GM19372 (cell line): ENCODE measurements around the gene AKAP9.
"Not testable (repeated sequence)": the region's sequence is repeated elsewhere in the genome, so short reads cannot be mapped to it uniquely, and the experiment has no call there.

Source experiments
- ATAC-seq: cut with Tn5 transposase; IDR thresholded peaks from one replicate; pipeline ENCODE4 v1.9.1; 2021; ENCODE audit warnings: mild to moderate bottlenecking, low read depth, moderate library complexity; ENCODE audit not compliant: unreplicated experiment

The AKAP9 gene

GRCh38 chr7:92053312-92053711 is 112.7 kb downstream of the AKAP9 start:
- no peak for ATAC-seq

GRCh38 chr7:92056286-92056685 is 115.6 kb downstream of the AKAP9 start:
- no peak for ATAC-seq

GRCh38 chr7:92057375-92057774 is 116.7 kb downstream of the AKAP9 start:
- no peak for ATAC-seq

- ATAC-seq = no peak
These were observed 117.4 kb downstream of the AKAP9 start for GRCh38 chr7:92058040-92058439.

- no peak for ATAC-seq
These were observed 118.2 kb downstream of the AKAP9 start for GRCh38 chr7:92058899-92059298.

GRCh38 chr7:92061154-92061553 is 120.5 kb downstream of the AKAP9 start:
- no peak for ATAC-seq

- no peak for ATAC-seq
These were observed 123.9 kb downstream of the AKAP9 start for GRCh38 chr7:92064438-92065029.

GRCh38 chr7:92071032-92071431 is 130.4 kb downstream of the AKAP9 start:
- ATAC-seq = no peak

GRCh38 chr7:92072121-92072520 is 131.5 kb downstream of the AKAP9 start:
- no peak for ATAC-seq

GRCh38 chr7:92072708-92073107 is 132.0 kb downstream of the AKAP9 start:
- ATAC-seq = no peak

GRCh38 chr7:92075455-92076158 is 134.9 kb downstream of the AKAP9 start:
- ATAC-seq = peak; percentile 72

- no peak for ATAC-seq
These were observed 135.8 kb downstream of the AKAP9 start for GRCh38 chr7:92076509-92076908.

GRCh38 chr7:92083922-92084321 is 143.3 kb downstream of the AKAP9 start:
- ATAC-seq = not testable (repeated sequence)

GRCh38 chr7:92088266-92088665 is 147.6 kb downstream of the AKAP9 start:
- no peak for ATAC-seq

GRCh38 chr7:92092210-92092609 is 151.5 kb downstream of the AKAP9 start:
- no peak for ATAC-seq

- ATAC-seq = no peak
These were observed 154.7 kb downstream of the AKAP9 start for GRCh38 chr7:92095380-92095779.

GRCh38 chr7:92100534-92100933 is 159.9 kb downstream of the AKAP9 start:
- ATAC-seq = no peak

- ATAC-seq = not testable (repeated sequence)
These were observed 162.2 kb downstream of the AKAP9 start for GRCh38 chr7:92102862-92103261.

- ATAC-seq = no peak
These were observed 168.2 kb downstream of the AKAP9 start for GRCh38 chr7:92108821-92109220.

GRCh38 chr7:92110857-92111256 is 170.2 kb downstream of the AKAP9 start:
- no peak for ATAC-seq

- no peak for ATAC-seq
These were observed 175.2 kb downstream of the AKAP9 start for GRCh38 chr7:92115821-92116220.

GRCh38 chr7:92116949-92117348 is 176.3 kb downstream of the AKAP9 start:
- ATAC-seq = no peak
